ENCODE results near the gene MED9.
"Not testable (repeated sequence)": the region's sequence is repeated elsewhere in the genome, so short reads cannot be mapped to it uniquely, and the experiment has no call there.

MED9 gene

GRCh38 chr17:17474341-17474740 lies 2.5 kb upstream of the MED9 start:
- Histone ChIP-seq H3K36me3 (ENCODE audit: control insufficient read depth, insufficient read depth, low read length) (peaks cover 3% of the 10 kb centered on the region), H3K9me3 (ENCODE audit: control insufficient read depth, insufficient read depth, low read length) (no peaks in the 10 kb centered on the region), H3K27me3 (ENCODE audit: control insufficient read depth, insufficient read depth, low read length) (no peaks in the 10 kb centered on the region), H3K9ac (ENCODE audit: low read depth, low read length) (no peak overlapping the region), H3K4me3 (ENCODE audit: low read depth, low read length) (no peak overlapping the region), H3K4me1 (ENCODE audit: control insufficient read depth, insufficient read depth, low read length) (no peaks in the 10 kb centered on the region)

- Histone ChIP-seq H3K36me3 (ENCODE audit: control insufficient read depth, insufficient read depth, low read length) (peaks cover 11% of the 10 kb centered on the region), H3K9me3 (ENCODE audit: control insufficient read depth, insufficient read depth, low read length) (no peaks in the 10 kb centered on the region), H3K4me3 (ENCODE audit: low read depth, low read length) (no peak overlapping the region), H3K9ac (ENCODE audit: low read depth, low read length) (no peak overlapping the region), H3K27me3 (ENCODE audit: control insufficient read depth, insufficient read depth, low read length) (no peaks in the 10 kb centered on the region), H3K4me1 (ENCODE audit: control insufficient read depth, insufficient read depth, low read length) (no peaks in the 10 kb centered on the region)
Measured at GRCh38 chr17:17479209-17479608, 2.4 kb downstream of the MED9 start.

GRCh38 chr17:17480593-17481148 lies 3.9 kb downstream of the MED9 start:
- Histone ChIP-seq H3K4me3 (ENCODE audit: low read depth, low read length) (no peak overlapping the region), H3K9me3 (ENCODE audit: control insufficient read depth, insufficient read depth, low read length) (no peaks in the 10 kb centered on the region), H3K9ac (ENCODE audit: low read depth, low read length) (no peak overlapping the region), H3K36me3 (ENCODE audit: control insufficient read depth, insufficient read depth, low read length) (peaks cover 14% of the 10 kb centered on the region), H3K27me3 (ENCODE audit: control insufficient read depth, insufficient read depth, low read length) (no peaks in the 10 kb centered on the region), H3K4me1 (ENCODE audit: control insufficient read depth, insufficient read depth, low read length) (no peaks in the 10 kb centered on the region)

GRCh38 chr17:17481860-17482259 lies 5.1 kb downstream of the MED9 start:
- H3K9ac ChIP-seq (ENCODE audit: low read depth, low read length), result no peak overlapping the region
- no peak overlapping the region for H3K4me3 ChIP-seq (ENCODE audit: low read depth, low read length)
- peaks cover 16% of the 10 kb centered on the region for H3K36me3 ChIP-seq (ENCODE audit: control insufficient read depth, insufficient read depth, low read length)
- H3K27me3 ChIP-seq (ENCODE audit: control insufficient read depth, insufficient read depth, low read length), result no peaks in the 10 kb centered on the region
- H3K4me1 ChIP-seq (ENCODE audit: control insufficient read depth, insufficient read depth, low read length), result no peaks in the 10 kb centered on the region
- H3K9me3 ChIP-seq (ENCODE audit: control insufficient read depth, insufficient read depth, low read length), result no peaks in the 10 kb centered on the region

GRCh38 chr17:17484451-17484899 lies 7.7 kb downstream of the MED9 start:
- no peak overlapping the region for H3K9ac ChIP-seq (ENCODE audit: low read depth, low read length)
- no peaks in the 10 kb centered on the region for H3K4me1 ChIP-seq (ENCODE audit: control insufficient read depth, insufficient read depth, low read length)
- H3K9me3 ChIP-seq (ENCODE audit: control insufficient read depth, insufficient read depth, low read length), result no peaks in the 10 kb centered on the region
- H3K36me3 ChIP-seq (ENCODE audit: control insufficient read depth, insufficient read depth, low read length), result peaks cover 19% of the 10 kb centered on the region
- no peak overlapping the region for H3K4me3 ChIP-seq (ENCODE audit: low read depth, low read length)
- H3K27me3 ChIP-seq (ENCODE audit: control insufficient read depth, insufficient read depth, low read length), result no peaks in the 10 kb centered on the region

GRCh38 chr17:17485420-17485819 lies 8.6 kb downstream of the MED9 start:
- H3K4me1 ChIP-seq (ENCODE audit: control insufficient read depth, insufficient read depth, low read length), result no peaks in the 10 kb centered on the region
- peaks cover 17% of the 10 kb centered on the region for H3K36me3 ChIP-seq (ENCODE audit: control insufficient read depth, insufficient read depth, low read length)
- no peak overlapping the region for H3K4me3 ChIP-seq (ENCODE audit: low read depth, low read length)
- H3K9me3 ChIP-seq (ENCODE audit: control insufficient read depth, insufficient read depth, low read length), result no peaks in the 10 kb centered on the region
- no peaks in the 10 kb centered on the region for H3K27me3 ChIP-seq (ENCODE audit: control insufficient read depth, insufficient read depth, low read length)
- H3K9ac ChIP-seq (ENCODE audit: low read depth, low read length), result no peak overlapping the region

GRCh38 chr17:17486416-17486815 lies 9.6 kb downstream of the MED9 start:
- H3K9me3 ChIP-seq (ENCODE audit: control insufficient read depth, insufficient read depth, low read length); H3K27me3 ChIP-seq (ENCODE audit: control insufficient read depth, insufficient read depth, low read length); H3K4me3 ChIP-seq (ENCODE audit: low read depth, low read length); H3K9ac ChIP-seq (ENCODE audit: low read depth, low read length); H3K4me1 ChIP-seq (ENCODE audit: control insufficient read depth, insufficient read depth, low read length): not testable (repeated sequence)
- peaks cover 18% of the 10 kb centered on the region for H3K36me3 ChIP-seq (ENCODE audit: control insufficient read depth, insufficient read depth, low read length)

GRCh38 chr17:17487998-17488397 lies 11.2 kb downstream of the MED9 start:
- Histone ChIP-seq H3K36me3 (ENCODE audit: control insufficient read depth, insufficient read depth, low read length) (peaks cover 25% of the 10 kb centered on the region), H3K9ac (ENCODE audit: low read depth, low read length) (no peak overlapping the region), H3K9me3 (ENCODE audit: control insufficient read depth, insufficient read depth, low read length) (no peaks in the 10 kb centered on the region), H3K4me3 (ENCODE audit: low read depth, low read length) (no peak overlapping the region), H3K27me3 (ENCODE audit: control insufficient read depth, insufficient read depth, low read length) (no peaks in the 10 kb centered on the region), H3K4me1 (ENCODE audit: control insufficient read depth, insufficient read depth, low read length) (peaks cover 5% of the 10 kb centered on the region)

GRCh38 chr17:17491031-17491471 lies 14.3 kb downstream of the MED9 start:
- Histone ChIP-seq H3K27me3 (ENCODE audit: control insufficient read depth, insufficient read depth, low read length) (peaks cover 11% of the 10 kb centered on the region), H3K4me1 (ENCODE audit: control insufficient read depth, insufficient read depth, low read length) (peaks cover 17% of the 10 kb centered on the region), H3K9ac (ENCODE audit: low read depth, low read length) (no peak overlapping the region), H3K9me3 (ENCODE audit: control insufficient read depth, insufficient read depth, low read length) (no peaks in the 10 kb centered on the region), H3K4me3 (ENCODE audit: low read depth, low read length) (no peak overlapping the region), H3K36me3 (ENCODE audit: control insufficient read depth, insufficient read depth, low read length) (peaks cover 18% of the 10 kb centered on the region)

- no peaks in the 10 kb centered on the region for H3K9me3 ChIP-seq (ENCODE audit: control insufficient read depth, insufficient read depth, low read length)
Measured at GRCh38 chr17:17491546-17491988, 14.8 kb downstream of the MED9 start.

GRCh38 chr17:17492085-17492484 lies 15.3 kb downstream of the MED9 start:
- Histone ChIP-seq H3K27me3 (ENCODE audit: control insufficient read depth, insufficient read depth, low read length) (peaks cover 11% of the 10 kb centered on the region), H3K9me3 (ENCODE audit: control insufficient read depth, insufficient read depth, low read length) (no peaks in the 10 kb centered on the region), H3K4me3 (ENCODE audit: low read depth, low read length) (no peak overlapping the region), H3K36me3 (ENCODE audit: control insufficient read depth, insufficient read depth, low read length) (peaks cover 15% of the 10 kb centered on the region), H3K9ac (ENCODE audit: low read depth, low read length) (no peak overlapping the region), H3K4me1 (ENCODE audit: control insufficient read depth, insufficient read depth, low read length) (peaks cover 17% of the 10 kb centered on the region)

More at GRCh38 chr17:17491546-17491988, 14.8 kb downstream of the MED9 start:
- H3K27me3 ChIP-seq (ENCODE audit: control insufficient read depth, insufficient read depth, low read length), result peaks cover 11% of the 10 kb centered on the region
- H3K9ac ChIP-seq (ENCODE audit: low read depth, low read length), result no peak overlapping the region
- H3K4me1 ChIP-seq (ENCODE audit: control insufficient read depth, insufficient read depth, low read length), result peaks cover 17% of the 10 kb centered on the region
- peaks cover 16% of the 10 kb centered on the region for H3K36me3 ChIP-seq (ENCODE audit: control insufficient read depth, insufficient read depth, low read length)
- no peak overlapping the region for H3K4me3 ChIP-seq (ENCODE audit: low read depth, low read length)

GRCh38 chr17:17492571-17492970 lies 15.8 kb downstream of the MED9 start:
- Histone ChIP-seq H3K36me3 (ENCODE audit: control insufficient read depth, insufficient read depth, low read length) (peaks cover 12% of the 10 kb centered on the region), H3K4me1 (ENCODE audit: control insufficient read depth, insufficient read depth, low read length) (peaks cover 17% of the 10 kb centered on the region), H3K9me3 (ENCODE audit: control insufficient read depth, insufficient read depth, low read length) (no peaks in the 10 kb centered on the region), H3K27me3 (ENCODE audit: control insufficient read depth, insufficient read depth, low read length) (peaks cover 11% of the 10 kb centered on the region), H3K9ac (ENCODE audit: low read depth, low read length) (no peak overlapping the region), H3K4me3 (ENCODE audit: low read depth, low read length) (no peak overlapping the region)
